Measurements from ENCODE around the gene CEP76.

GRCh38 chr18:12703096-12703567 is 609 bp upstream of the CEP76 start:
- TF ChIP-seq CTCF (IDR thresholded peaks at IDR 0.05; ENCODE audit: insufficient read depth, low read depth, low read length) (no peak), EZH2 (IDR thresholded peaks at IDR 0.05; ENCODE audit: insufficient read depth, low read length) (no peak)
